A673 (cell line): ENCODE data around the gene SETD3. TPM values are rescaled to one million over a fixed set of nuclear protein-coding genes. Genes with fewer than 3 reads are reported as not detected.
A peak's percentile ranks its signal among the peaks of the same experiment; 100 is the strongest.
"Not testable (repeated sequence)": the region's sequence is repeated elsewhere in the genome, so short reads cannot be mapped to it uniquely, and the experiment has no call there.

Experiments used
- BruUV-seq: library from RNA; stranded (reverse); fragments of 400-500 nt; replicated peaks from 2 replicates; lab custom pipeline; 2021; lab: Mats Ljungman, UMichigan
- CTCF ChIA-PET: fragments of 300-600 bp; sonication (Branson Sonifier 250); formaldehyde crosslinking; loops from one replicate; lab custom pipeline; 2022; ENCODE audit warnings: antibody characterized with exemption; lab: Charles Lee
- POLR2A ChIA-PET: fragments of 300-600 bp; sonication (Branson Sonifier 250); formaldehyde crosslinking; loops from one replicate; lab custom pipeline; 2022; ENCODE audit warnings: antibody characterized with exemption; ENCODE audit not compliant: low non-redundant PET; lab: Charles Lee
- DNase-seq: peaks from one replicate; pipeline ENCODE4 v3.0.0-alpha.2; 2015; ENCODE audit warnings: low spot score
- H3K27ac ChIP-seq: fragments of 200-600 bp; sonication (generic); 2 replicates; pipeline ENCODE4 v1.5.1; 2016; ENCODE audit warnings: mixed run types, low read depth, mild to moderate bottlenecking, mixed read lengths, antibody characterized with exemption, low read length; ENCODE audit not compliant: poor library complexity, severe bottlenecking
- H3K27me3 ChIP-seq: fragments of 200-600 bp; sonication (generic); replicated peaks from 2 replicates; pipeline ENCODE4 v1.6.1; 2017; ENCODE audit warnings: mixed run types, low read depth, mild to moderate bottlenecking, mixed read lengths, antibody characterized with exemption, low read length; ENCODE audit not compliant: insufficient read depth, poor library complexity
- H3K36me3 ChIP-seq: fragments of 200-600 bp; sonication (generic); 2 replicates; pipeline ENCODE4 v1.6.1; 2016; ENCODE audit warnings: mixed run types, mild to moderate bottlenecking, mixed read lengths, antibody characterized with exemption, low read length; ENCODE audit not compliant: insufficient read depth, poor library complexity, severe bottlenecking
- H3K4me1 ChIP-seq: fragments of 200-600 bp; sonication (generic); 2 replicates; pipeline ENCODE4 v1.6.1; 2017; ENCODE audit warnings: mixed run types, mild to moderate bottlenecking, mixed read lengths, antibody characterized with exemption, low read length; ENCODE audit not compliant: insufficient read depth, poor library complexity, severe bottlenecking
- H3K4me3 ChIP-seq: fragments of 200-600 bp; sonication (generic); 2 replicates; pipeline ENCODE4 v1.5.1; 2016; ENCODE audit warnings: low read depth, mixed run types, mild to moderate bottlenecking, mixed read lengths, low read length; ENCODE audit not compliant: poor library complexity, severe bottlenecking
- H3K9me3 ChIP-seq: fragments of 200-600 bp; sonication (generic); 2 replicates; pipeline ENCODE4 v1.6.1; 2016; ENCODE audit warnings: mixed run types, low read depth, mild to moderate bottlenecking, mixed read lengths, antibody characterized with exemption, low read length; ENCODE audit not compliant: poor library complexity, severe bottlenecking
- CTCF ChIP-seq: fragments of 300-800, 200-600 bp; sonication (generic); conservative IDR thresholded peaks from 2 replicates; pipeline ENCODE4 v1.5.1; 2017; ENCODE audit warnings: low read depth, mild to moderate bottlenecking, antibody characterized with exemption, low read length, moderate library complexity, mixed read lengths
- EZH2 ChIP-seq: fragments of 200-600 bp; sonication (generic); IDR thresholded peaks from 2 replicates; pipeline ENCODE4 v1.6.1; 2017; ENCODE audit warnings: borderline replicate concordance, low read depth, mild to moderate bottlenecking, mixed read lengths, antibody characterized with exemption, low read length; ENCODE audit not compliant: poor library complexity, severe bottlenecking
- intact Hi-C: fragments of 100-400 bp; cut with micrococcal nuclease; formaldehyde crosslinking; loops from one replicate; pipeline ENCODE4 v1.10.0; 2022; ENCODE audit not compliant: unreplicated experiment
- total RNA-seq: library from RNA; stranded (reverse); gene quantifications from 2 replicates; pipeline ENCODE4 v1.2.3, GENCODE V29; 2021

SETD3 gene
- total RNA-seq, 1 experiment from 2014 or later = 46.4 TPM

DNA sequence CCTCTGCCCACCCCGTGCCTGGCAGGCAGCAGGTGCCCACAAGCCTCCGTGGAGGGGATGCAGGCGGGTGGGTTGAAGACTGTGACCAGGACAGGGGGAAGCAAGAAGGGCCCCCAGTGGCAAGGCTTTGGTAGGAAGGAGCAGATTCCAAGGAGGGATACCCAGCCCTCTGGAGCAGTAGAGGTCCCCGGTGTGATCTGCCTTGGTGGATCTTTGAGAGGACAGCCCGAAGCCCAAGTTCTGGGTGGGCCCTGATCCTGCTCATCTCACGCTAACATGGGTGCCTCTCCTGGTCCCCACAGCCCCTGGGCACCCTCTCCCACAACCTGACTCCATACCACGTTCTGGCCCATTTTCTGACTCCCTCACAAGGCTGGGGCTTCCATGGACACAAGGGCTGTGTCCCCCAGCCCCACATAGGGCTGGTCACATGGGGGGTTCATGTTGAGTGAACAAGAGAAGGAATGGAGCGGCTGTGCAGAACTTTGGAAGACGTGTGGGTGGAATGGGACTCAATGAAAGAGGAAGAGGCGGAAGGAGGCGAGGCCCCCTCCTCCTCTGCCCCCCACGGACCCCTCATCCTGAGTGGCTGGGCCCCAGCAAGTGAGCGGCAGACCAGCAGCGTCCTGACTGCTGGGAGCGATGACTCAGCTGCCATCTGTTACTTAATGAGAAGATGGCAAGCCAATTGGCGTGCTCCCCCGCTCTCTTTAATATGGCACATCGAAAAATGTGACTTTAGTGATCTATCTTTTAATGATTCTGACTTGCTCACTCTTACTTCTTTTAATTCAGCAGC, 131.6 kb downstream of the SETD3 start:
- BruUV-seq = no TSS peak
- Histone ChIP-seq H3K27ac (no peak overlapping the region), H3K27me3 (no peaks in the 10 kb centered on the region), H3K9me3 (no peaks in the 10 kb centered on the region), H3K4me3 (no peak overlapping the region), H3K4me1 (peaks cover 9% of the 10 kb centered on the region), H3K36me3 (no peaks in the 10 kb centered on the region)
- ChIA-PET CTCF (interaction anchor here (0.6 kb wide), 1 partner anchor 82 kb away, joined by 3 read pairs; no protein-coding TSS in a partner anchor), POLR2A (no interaction called here)
- intact Hi-C loops = no loop called here
- peak; percentile 62 for DNase-seq
- no peak for TF ChIP-seq EZH2
- no peak for TF ChIP-seq CTCF

GRCh38 chr14:99348231-99348630, 132.4 kb downstream of the SETD3 start:
- H3K36me3 ChIP-seq, BruUV-seq, H3K9me3 ChIP-seq, CTCF ChIA-PET, H3K4me1 ChIP-seq, H3K27ac ChIP-seq, DNase-seq, H3K4me3 ChIP-seq, POLR2A ChIA-PET, H3K27me3 ChIP-seq, intact Hi-C loops: not testable (repeated sequence)

Other genes starting within 250 kb of the SETD3 start
- gene BCL11B, start 208.7 kb downstream of the SETD3 start, total RNA-seq = 80.6 and 81.3 TPM in 2 replicates
- 88.0 and 88.2 TPM in 2 replicates for gene CCNK, start 550 bp upstream of the SETD3 start, total RNA-seq
- 24.6 and 31.5 TPM in 2 replicates for gene CCDC85C, start 123.3 kb upstream of the SETD3 start, total RNA-seq
- 0.06 and 0.15 TPM in 2 replicates for gene HHIPL1, start 164.3 kb upstream of the SETD3 start, total RNA-seq
- gene CYP46A1, start 203.4 kb upstream of the SETD3 start, total RNA-seq = 0.37 TPM in 1 of 2 replicates, not detected in the other